ENCODE results near the gene PRSS57. TPM values are rescaled to one million over a fixed set of nuclear protein-coding genes. Genes with fewer than 3 reads are reported as not detected.
A peak's percentile ranks its signal among the peaks of the same experiment; 100 is the strongest.

Gene PRSS57
- total and polyA plus RNA-seq, 2 of the 13 experiments (the other 11 are each of a cell fraction or from before 2014, with no cell fraction given), result 0.12 TPM; not detected in 1

- 0 out of 2 replicates have a peak, but pooled peaks have one; percentile 17 for TF ChIP-seq SNAPC4 (CRISPR knock-in tag; IDR thresholded peaks at IDR 0.05)
- TF ChIP-seq TOE1 (CRISPR knock-in tag; IDR thresholded peaks at IDR 0.05), result peak; percentile 65; the same call in 1 of the 2 replicates
- peak; percentile 66 for TF ChIP-seq ETV5 (CRISPR knock-in tag; IDR thresholded peaks at IDR 0.05; ENCODE audit: borderline replicate concordance)
- peak; percentile 77 for TF ChIP-seq HIVEP1 (CRISPR knock-in tag; IDR thresholded peaks at IDR 0.05)
- TF ChIP-seq MYPOP (CRISPR knock-in tag; IDR thresholded peaks at IDR 0.05), result peak; percentile 80; the same call in 1 of the 2 replicates
- 0 out of 2 replicates have a peak, but pooled peaks have one; percentile 57 for TF ChIP-seq NRL (CRISPR knock-in tag; IDR thresholded peaks at IDR 0.05; ENCODE audit: borderline replicate concordance)
- TF ChIP-seq STAT6 (CRISPR knock-in tag; IDR thresholded peaks at IDR 0.05; ENCODE audit: borderline replicate concordance), result peak; percentile 72; the same call in 1 of the 2 replicates
- TF ChIP-seq MBNL3 (CRISPR knock-in tag; conservative IDR thresholded peaks at IDR 0.05), result no peak
- TF ChIP-seq ZNF629 (CRISPR knock-in tag; conservative IDR thresholded peaks at IDR 0.05), result no peak
- TF ChIP-seq RXRA (CRISPR knock-in tag; IDR thresholded peaks at IDR 0.05), result peak; percentile 96
- peak; percentile 72 for TF ChIP-seq CCDC6 (CRISPR knock-in tag; IDR thresholded peaks at IDR 0.05)
- TF ChIP-seq SIN3B (IDR thresholded peaks at IDR 0.05; ENCODE audit: low read length), result no peak
- peak; percentile 69 for TF ChIP-seq ZNF749 (CRISPR knock-in tag; IDR thresholded peaks at IDR 0.05; ENCODE audit: borderline replicate concordance)
- peak; percentile 34; the same call in 1 of the 2 replicates for TF ChIP-seq SP2 (CRISPR knock-in tag; IDR thresholded peaks at IDR 0.05)
- TF ChIP-seq ZBTB26 (CRISPR knock-in tag; IDR thresholded peaks at IDR 0.05; ENCODE audit: borderline replicate concordance), result peak; percentile 64; the same call in 1 of the 2 replicates
- peak; percentile 41; the same call in 1 of the 2 replicates for TF ChIP-seq HINFP (CRISPR knock-in tag; IDR thresholded peaks at IDR 0.05; ENCODE audit: low read depth)
- TF ChIP-seq ZNF143 (CRISPR knock-in tag; IDR thresholded peaks at IDR 0.05), result no peak
Observed at GRCh38 chr19:738509-739128, 43.4 kb upstream of the PRSS57 start (continued).

All from HepG2 (cell line).